GM10847 (cell line): ENCODE measurements around the gene CAMSAP3.

Experiments
- POLR2A ChIP-seq: IDR thresholded peaks from 2 replicates; pipeline ENCODE4 v1.6.1; 2011; ENCODE audit not compliant: insufficient read length; ENCODE audit errors: extremely low read depth

CAMSAP3 gene, protein sequence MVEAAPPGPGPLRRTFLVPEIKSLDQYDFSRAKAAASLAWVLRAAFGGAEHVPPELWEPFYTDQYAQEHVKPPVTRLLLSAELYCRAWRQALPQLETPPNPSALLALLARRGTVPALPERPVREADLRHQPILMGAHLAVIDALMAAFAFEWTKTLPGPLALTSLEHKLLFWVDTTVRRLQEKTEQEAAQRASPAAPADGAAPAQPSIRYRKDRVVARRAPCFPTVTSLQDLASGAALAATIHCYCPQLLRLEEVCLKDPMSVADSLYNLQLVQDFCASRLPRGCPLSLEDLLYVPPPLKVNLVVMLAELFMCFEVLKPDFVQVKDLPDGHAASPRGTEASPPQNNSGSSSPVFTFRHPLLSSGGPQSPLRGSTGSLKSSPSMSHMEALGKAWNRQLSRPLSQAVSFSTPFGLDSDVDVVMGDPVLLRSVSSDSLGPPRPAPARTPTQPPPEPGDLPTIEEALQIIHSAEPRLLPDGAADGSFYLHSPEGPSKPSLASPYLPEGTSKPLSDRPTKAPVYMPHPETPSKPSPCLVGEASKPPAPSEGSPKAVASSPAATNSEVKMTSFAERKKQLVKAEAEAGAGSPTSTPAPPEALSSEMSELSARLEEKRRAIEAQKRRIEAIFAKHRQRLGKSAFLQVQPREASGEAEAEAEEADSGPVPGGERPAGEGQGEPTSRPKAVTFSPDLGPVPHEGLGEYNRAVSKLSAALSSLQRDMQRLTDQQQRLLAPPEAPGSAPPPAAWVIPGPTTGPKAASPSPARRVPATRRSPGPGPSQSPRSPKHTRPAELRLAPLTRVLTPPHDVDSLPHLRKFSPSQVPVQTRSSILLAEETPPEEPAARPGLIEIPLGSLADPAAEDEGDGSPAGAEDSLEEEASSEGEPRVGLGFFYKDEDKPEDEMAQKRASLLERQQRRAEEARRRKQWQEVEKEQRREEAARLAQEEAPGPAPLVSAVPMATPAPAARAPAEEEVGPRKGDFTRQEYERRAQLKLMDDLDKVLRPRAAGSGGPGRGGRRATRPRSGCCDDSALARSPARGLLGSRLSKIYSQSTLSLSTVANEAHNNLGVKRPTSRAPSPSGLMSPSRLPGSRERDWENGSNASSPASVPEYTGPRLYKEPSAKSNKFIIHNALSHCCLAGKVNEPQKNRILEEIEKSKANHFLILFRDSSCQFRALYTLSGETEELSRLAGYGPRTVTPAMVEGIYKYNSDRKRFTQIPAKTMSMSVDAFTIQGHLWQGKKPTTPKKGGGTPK

GRCh38 chr19:7595466-7596133 lies at the start of gene CAMSAP3:
Gene CAMSAP3 (plus strand): TSS chr19:7595863. CDS start chr19:7596003, 140 bp downstream.
- no peak for TF ChIP-seq POLR2A

DNA sequence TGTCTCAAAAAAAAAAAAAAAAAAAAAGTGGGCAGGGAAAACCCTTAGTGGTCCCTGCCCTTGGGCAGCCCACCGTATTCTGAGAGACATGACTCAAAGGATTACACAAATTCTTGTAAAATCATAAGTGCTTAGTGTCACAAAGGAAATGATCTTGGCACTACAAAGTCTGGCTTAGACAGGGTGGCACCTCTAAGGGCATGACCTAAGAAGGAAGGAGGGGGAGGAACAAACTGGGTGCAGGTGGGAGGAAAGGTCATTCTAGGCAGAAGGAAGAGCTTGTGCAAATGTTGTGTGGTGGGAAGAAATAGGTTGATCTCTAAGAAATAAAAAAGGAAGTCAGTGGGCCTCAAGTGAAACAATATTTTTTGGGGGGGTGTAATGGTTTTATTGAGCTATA lies 49.8 kb upstream of the CAMSAP3 start:
- TF ChIP-seq POLR2A: no peak

GRCh38 chr19:7547159-7547558 lies 48.5 kb upstream of the CAMSAP3 start:
- TF ChIP-seq POLR2A: no peak

DNA sequence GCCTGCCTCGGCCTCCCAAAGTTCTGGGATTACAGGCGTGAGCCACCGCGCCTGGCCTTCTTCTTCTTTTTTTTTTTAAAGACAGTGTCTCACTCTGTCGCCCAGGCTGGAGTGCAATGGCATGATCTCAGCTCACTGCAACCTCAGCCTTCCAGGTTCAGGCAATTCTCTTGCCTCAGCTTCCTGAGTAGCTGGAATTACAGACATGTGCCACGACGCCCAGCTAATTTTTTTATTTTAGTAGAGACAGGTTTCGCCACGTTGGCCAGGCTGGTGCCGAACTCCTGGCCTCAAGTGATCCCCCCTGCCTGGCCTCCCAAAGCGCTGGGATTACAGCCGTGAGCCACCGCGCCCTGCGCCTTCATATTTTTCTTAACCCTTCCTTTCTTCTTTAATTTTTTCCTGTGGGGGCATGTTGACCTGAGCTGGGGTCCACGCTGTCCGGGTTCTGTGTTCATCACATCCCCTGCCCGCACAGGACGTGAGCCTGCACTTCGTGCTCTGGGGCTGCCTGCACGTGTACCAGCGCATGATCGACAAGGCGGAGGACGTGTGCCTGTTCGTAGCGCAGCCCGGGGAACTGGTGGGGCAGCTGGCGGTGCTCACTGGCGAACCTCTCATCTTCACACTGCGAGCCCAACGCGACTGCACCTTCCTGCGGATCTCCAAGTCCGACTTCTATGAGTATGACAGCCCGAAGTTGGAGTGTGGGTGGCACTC lies 46.1 kb upstream of the CAMSAP3 start:
- no peak for TF ChIP-seq POLR2A

DNA sequence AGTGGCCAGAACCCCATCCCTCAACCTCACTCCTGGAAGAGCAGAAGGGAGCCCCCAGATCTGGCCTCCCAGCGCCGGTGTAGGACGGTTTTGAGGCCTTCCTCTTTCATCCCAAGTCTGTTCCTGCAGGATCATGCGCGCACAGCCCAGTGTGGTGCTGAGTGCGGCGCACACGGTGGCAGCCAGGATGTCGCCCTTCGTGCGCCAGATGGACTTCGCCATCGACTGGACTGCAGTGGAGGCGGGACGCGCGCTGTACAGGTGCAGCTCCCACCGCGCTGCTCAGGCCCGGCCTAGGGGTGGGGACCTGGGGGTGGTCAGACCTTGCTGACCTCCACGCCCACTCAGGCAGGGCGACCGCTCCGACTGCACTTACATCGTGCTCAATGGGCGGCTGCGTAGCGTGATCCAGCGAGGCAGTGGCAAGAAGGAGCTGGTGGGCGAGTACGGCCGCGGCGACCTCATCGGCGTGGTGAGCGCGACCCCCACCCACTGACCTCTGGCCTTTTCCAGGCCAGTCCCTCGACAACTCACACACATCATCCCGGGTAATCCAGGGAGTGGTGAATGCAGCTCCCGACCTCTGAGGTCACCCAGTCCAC lies 45.4 kb upstream of the CAMSAP3 start:
- no peak for TF ChIP-seq POLR2A

DNA sequence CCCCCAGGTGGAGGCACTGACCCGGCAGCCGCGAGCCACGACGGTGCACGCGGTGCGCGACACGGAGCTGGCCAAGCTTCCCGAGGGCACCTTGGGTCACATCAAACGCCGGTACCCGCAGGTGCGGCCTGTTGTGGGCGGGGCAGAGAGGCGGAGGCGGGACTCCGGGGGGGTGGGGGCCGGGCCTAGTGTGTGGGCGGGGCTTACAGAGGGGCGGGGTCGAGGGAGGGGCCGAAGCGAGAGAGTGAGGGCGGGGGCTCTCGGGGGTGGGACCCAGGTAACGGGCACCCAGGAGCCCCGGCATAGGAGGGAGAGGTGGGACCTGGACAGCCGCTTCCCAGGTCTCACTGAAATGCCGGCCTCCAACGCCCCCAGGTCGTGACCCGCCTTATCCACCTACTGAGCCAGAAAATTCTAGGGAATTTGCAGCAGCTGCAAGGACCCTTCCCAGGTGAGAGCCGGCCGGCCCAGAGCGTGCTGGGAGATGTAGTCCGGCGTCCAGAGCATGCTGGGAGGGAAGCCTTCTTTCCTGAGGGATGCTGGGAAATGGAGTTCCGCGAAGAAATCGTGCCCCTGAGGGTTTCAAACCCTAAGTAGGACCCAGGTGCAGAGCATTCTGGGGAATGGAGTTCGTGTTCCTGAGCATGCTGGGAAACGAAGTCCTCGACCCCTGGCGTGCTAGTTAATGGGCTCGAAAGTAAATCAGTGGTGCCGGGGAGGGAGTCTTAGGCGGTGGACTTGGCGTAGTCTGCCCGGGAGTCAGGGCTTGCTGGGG lies 44.5 kb upstream of the CAMSAP3 start:
- TF ChIP-seq POLR2A: no peak

GRCh38 chr19:7552781-7553180 lies 42.9 kb upstream of the CAMSAP3 start:
- TF ChIP-seq POLR2A: no peak

DNA sequence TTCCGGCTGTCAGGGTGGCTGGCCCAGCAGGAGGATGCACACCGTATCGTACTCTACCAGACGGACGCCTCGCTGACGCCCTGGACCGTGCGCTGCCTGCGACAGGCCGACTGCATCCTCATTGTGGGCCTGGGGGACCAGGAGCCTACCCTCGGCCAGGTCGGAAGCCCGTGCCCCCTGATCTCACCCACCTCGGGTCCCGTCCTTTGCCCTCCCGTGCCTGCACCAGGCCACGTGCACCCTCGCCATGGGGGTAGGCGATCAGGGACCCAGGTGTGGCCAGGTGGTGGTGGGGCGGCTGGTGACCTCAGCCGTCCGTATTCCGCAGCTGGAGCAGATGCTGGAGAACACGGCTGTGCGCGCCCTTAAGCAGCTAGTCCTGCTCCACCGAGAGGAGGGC lies 41.1 kb upstream of the CAMSAP3 start:
- TF ChIP-seq POLR2A: no peak

- no peak for TF ChIP-seq POLR2A
These were observed 40.4 kb upstream of the CAMSAP3 start for GRCh38 chr19:7554990-7555864.

GRCh38 chr19:7556696-7557315 lies 38.9 kb upstream of the CAMSAP3 start:
- no peak for TF ChIP-seq POLR2A

- TF ChIP-seq POLR2A: no peak
These were observed 37.0 kb upstream of the CAMSAP3 start for GRCh38 chr19:7558667-7559066.

DNA sequence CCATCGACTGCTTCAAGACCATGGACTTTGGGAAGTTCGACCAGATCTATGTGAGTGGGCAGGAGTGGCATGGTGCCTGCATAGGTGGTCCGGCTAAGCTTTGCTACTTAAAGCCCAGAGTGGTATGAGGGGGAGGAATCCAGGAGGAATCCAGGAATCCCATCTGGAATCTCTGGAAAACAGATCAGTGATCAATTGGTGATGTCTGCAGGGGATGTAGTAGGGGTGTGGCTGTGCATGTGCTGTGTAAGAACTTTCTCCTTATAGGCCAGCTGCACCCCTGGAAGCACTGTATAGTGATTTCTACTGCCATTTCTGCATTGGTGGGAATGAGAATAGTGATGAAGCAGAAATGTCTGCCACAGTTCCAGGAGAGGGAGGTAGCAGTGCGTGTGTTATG lies 36.6 kb upstream of the CAMSAP3 start:
- TF ChIP-seq POLR2A: no peak
